ENCODE results near the gene CLSTN2.

Gene CLSTN2

DNA sequence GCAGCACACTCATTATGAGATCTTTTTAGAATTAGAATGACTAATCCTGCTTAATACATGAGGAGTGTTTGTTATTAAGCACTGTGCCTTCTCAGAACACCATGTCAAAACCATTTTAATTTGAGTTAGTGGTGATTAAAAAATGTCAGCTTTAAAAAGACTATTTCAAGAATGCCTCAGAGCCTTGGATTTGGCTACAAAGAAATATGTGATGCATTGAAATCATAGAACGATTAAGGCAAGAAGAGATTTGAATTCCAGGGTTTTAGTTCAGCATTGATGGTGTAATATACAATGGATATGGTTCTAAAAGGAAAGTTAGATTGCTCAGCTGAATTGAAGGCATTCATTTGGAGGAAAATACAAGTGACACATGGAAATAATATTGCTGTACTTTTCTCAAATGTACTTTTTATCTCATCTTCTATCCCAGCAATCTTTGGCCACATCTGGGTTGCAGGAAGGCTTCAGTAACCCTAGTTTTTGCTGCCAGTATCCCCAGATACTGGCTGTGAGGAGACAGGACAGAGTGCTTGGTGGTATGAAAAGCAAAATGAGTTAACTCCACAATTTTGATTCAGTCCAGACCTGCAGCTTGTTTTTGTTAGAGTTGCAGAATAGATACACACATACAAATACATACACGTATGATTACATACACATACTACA, 303.8 kb downstream of the CLSTN2 start:
- DNase-seq (ENCODE audit: low read depth), result no peak

GRCh38 chr3:140242818-140243276, 307.9 kb downstream of the CLSTN2 start:
- no peak for DNase-seq (ENCODE audit: low read depth)

GRCh38 chr3:140243575-140243974, 308.6 kb downstream of the CLSTN2 start:
- DNase-seq (ENCODE audit: low read depth), result no peak

DNA sequence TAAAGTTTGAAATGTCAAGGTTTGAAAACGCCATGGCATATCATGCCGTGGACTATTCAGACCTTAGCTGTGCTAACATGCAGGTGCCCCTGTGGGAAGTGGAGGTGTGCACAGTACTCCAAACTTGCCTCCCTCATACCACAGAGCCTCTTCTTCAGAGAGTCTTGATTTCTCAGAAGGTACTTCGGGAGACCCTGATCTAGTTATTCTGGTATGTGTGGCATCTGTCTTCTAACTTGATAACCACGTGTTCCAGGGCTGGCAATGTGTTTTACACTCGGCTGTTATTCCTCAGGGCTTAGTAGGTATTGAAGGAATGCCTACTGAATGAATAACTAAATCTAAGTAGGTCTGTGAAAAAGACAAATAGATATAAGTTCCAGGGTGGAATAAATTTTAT, 309.9 kb downstream of the CLSTN2 start:
- no peak for DNase-seq (ENCODE audit: low read depth)

GRCh38 chr3:140246578-140246977, 311.6 kb downstream of the CLSTN2 start:
- no peak for DNase-seq (ENCODE audit: low read depth)

GRCh38 chr3:140247775-140248174, 312.8 kb downstream of the CLSTN2 start:
- no peak for DNase-seq (ENCODE audit: low read depth)

GRCh38 chr3:140249188-140249587, 314.2 kb downstream of the CLSTN2 start:
- DNase-seq (ENCODE audit: low read depth), result no peak

- no peak for DNase-seq (ENCODE audit: low read depth)
Measured at GRCh38 chr3:140250010-140250855, 315.2 kb downstream of the CLSTN2 start.

DNA sequence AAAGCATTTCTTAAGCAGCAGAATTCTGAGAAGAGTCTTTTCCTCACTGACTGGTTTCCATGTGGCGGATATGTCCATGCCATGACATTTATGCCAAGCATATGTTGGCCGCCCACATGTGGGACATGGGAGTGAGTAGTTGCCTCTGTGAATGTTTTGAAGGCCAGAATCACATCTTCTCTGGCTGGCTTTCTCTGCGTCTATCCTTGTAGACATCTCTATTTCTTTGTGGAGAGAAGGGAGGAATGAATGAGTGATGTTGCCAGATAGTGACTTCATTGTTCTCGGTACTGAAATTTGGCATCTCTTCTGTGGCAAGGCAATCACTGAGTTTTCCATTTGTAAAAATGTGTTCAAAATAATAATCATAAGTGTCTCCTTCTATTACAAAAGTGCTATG, 316.0 kb downstream of the CLSTN2 start:
- DNase-seq (ENCODE audit: low read depth), result no peak

GRCh38 chr3:140251678-140252077, 316.7 kb downstream of the CLSTN2 start:
- DNase-seq (ENCODE audit: low read depth), result no peak

- DNase-seq (ENCODE audit: low read depth), result no peak
Measured at GRCh38 chr3:140252812-140253656, 318.0 kb downstream of the CLSTN2 start.

GRCh38 chr3:140258222-140258724, 323.3 kb downstream of the CLSTN2 start:
- no peak for DNase-seq (ENCODE audit: low read depth)

DNA sequence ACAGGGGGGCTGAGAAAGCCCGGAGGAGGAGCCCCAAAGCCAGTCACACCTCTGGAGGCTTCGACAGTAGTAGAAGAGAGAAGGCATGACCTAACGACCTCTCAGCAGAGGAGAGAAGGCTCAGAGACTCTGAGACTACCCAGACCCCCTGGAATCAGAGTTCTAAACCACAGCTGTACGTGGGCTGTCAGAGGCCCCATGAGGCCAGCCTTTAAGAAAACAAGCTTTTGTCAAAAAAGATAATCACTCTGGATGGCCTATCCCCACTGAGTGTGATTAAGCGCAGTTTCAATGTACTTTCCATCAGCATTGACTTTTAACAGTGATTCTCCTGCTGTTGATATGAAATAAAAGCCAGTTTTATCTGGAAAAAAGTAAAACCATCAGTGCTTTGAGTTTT, 330.3 kb downstream of the CLSTN2 start:
- DNase-seq (ENCODE audit: low read depth), result no peak

GRCh38 chr3:140268103-140268502, 333.1 kb downstream of the CLSTN2 start:
- no peak for DNase-seq (ENCODE audit: low read depth)

- DNase-seq (ENCODE audit: low read depth), result no peak
Measured at GRCh38 chr3:140268610-140269009, 333.6 kb downstream of the CLSTN2 start.

GRCh38 chr3:140270329-140270728, 335.3 kb downstream of the CLSTN2 start:
- no peak for DNase-seq (ENCODE audit: low read depth)

DNA sequence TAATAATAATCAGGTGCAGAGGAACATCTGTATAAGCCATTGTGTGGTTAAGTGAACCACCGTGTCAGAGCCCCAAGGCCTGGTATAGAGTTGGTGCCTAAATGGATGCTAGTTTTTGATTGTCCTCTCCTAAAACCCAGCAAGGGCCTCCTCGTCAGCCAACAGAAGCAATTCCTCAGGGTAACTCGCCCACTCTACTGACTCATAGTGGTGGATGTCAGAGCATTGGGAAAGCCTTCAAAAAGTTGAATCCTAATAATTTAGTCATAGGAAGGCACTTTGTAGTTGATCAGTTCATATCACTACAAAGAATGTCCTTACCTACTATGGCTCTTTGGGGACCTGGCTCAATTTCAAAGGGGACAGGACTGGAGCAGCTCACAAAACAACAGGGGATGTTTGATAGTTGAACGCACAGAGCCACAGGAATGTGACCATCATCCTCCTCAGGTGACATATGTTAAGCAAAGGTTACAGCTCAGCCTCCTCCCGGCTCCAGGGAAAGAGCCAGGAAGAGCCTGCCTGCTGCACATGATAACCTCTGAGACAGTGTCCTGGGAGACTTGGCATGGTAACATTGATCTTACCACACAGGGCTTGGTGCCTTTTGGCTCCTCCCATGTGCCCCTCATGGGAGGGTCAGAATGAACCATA, 338.7 kb downstream of the CLSTN2 start:
- DNase-seq (ENCODE audit: low read depth), result no peak

- no peak for DNase-seq (ENCODE audit: low read depth)
Measured at GRCh38 chr3:140274429-140274828, 339.4 kb downstream of the CLSTN2 start.

GRCh38 chr3:140276703-140277102, 341.7 kb downstream of the CLSTN2 start:
- DNase-seq (ENCODE audit: low read depth), result no peak

- no peak for DNase-seq (ENCODE audit: low read depth)
Measured at GRCh38 chr3:140277886-140278285, 342.9 kb downstream of the CLSTN2 start.

GRCh38 chr3:140284372-140284771, 349.4 kb downstream of the CLSTN2 start:
- no peak for DNase-seq (ENCODE audit: low read depth)

DNA sequence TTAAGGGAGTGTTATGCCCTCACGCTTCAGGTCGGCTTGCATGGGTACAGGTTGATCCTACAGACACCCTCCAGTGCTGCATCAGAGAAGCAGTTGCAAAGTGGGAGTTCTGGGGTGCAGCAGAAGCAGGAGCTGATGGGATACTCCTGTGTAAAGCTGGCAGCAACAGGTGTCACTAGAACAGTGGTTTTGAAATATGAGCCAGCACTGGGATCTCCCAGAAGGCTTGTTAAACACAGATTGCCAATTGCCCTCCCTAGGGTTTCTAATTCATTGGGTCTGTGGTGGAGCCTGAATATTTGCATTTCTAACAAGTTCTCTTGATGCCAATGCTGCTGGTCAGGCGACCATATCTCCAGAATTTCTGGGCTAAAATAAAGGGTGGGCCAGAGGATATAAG, 350.4 kb downstream of the CLSTN2 start:
- DNase-seq (ENCODE audit: low read depth), result no peak
